ENCODE measurements around the gene RASL12. TPM values are rescaled to one million over a fixed set of nuclear protein-coding genes. Genes with fewer than 3 reads are reported as not detected.
A peak's percentile ranks its signal among the peaks of the same experiment; 100 is the strongest.

RASL12 gene
- total and polyA plus RNA-seq, 2 of the 8 experiments (the other 6 are each of a cell fraction or from before 2014, with no cell fraction given): 9.5 to 10.3 TPM

- Histone ChIP-seq H2BK20ac (ENCODE audit: low read length) (peak overlapping the region; percentile 61; the same call in 1 of the 2 replicates), H3K9me3 (ENCODE audit: insufficient read depth in 2 of 2, low read depth in 1 of 2, low read length in 1 of 2) (no peaks in the 10 kb centered on the region), H3K4ac (replicated peaks; ENCODE audit: insufficient read length, low read depth, low read length) (no peak overlapping the region), H2BK15ac (ENCODE audit: low read length) (peak overlapping the region; percentile 81; the same call in 1 of the 2 replicates), H3K36me3 (ENCODE audit: control insufficient read depth in 2 of 4, insufficient read depth in 4 of 4, low read length in 3 of 4) (no peaks in the 10 kb centered on the region), H2AK5ac (ENCODE audit: low read depth, low read length) (no peak overlapping the region), H3K4me3 (ENCODE audit: extremely low read depth in 1 of 4, insufficient read depth in 2 of 4, low read depth in 3 of 4, low read length in 4 of 4) (peak overlapping the region; percentile 43 to 71 (median 53)), H4K5ac (ENCODE audit: insufficient read length, low read depth, low read length) (peak overlapping the region; percentile 1), H2AFZ (ENCODE audit: low read length) (no peak overlapping the region), H3K4me2 (ENCODE audit: insufficient read depth in 1 of 2, low read depth in 2 of 2, low read length in 2 of 2) (peak overlapping the region; percentile 82 to 90), H3K79me1 (ENCODE audit: low read depth, low read length) (peaks cover 3% of the 10 kb centered on the region; the same call in 1 of the 2 replicates), H3K4me1 (replicated peaks in 1 of 4; ENCODE audit: control insufficient read depth in 3 of 4, insufficient read depth in 4 of 4, low read length in 3 of 4) (peaks cover 5 to 19% (median 7%) of the 10 kb centered on the region in 4 experiments), H4K8ac (ENCODE audit: extremely low read depth, insufficient read depth, low read length) (peak overlapping the region; percentile 58), H3K27me3 (replicated peaks in 1 of 4; ENCODE audit: control insufficient read depth in 3 of 4, extremely low read depth in 1 of 4, insufficient read depth in 3 of 4, low read length in 3 of 4) (peaks cover 0 to 6% (median 1%) of the 10 kb centered on the region in 4 experiments; a peak in 3 of 7 replicates), H3K56ac (replicated peaks; ENCODE audit: insufficient read length, low read depth, low read length) (no peak overlapping the region), H2BK12ac (ENCODE audit: low read depth, low read length) (peak overlapping the region; percentile 92; the same call in 1 of the 2 replicates), H3K14ac (ENCODE audit: insufficient read length) (no peak overlapping the region), H3K27ac (ENCODE audit: low read depth, low read length) (no peak overlapping the region), H3K79me2 (ENCODE audit: control insufficient read depth in 1 of 2, insufficient read depth in 2 of 2, low read length in 2 of 2) (no peaks in the 10 kb centered on the region; a peak in 1 of 4 replicates), H4K20me1 (replicated peaks in 1 of 2; ENCODE audit: control insufficient read depth in 1 of 2, insufficient read depth in 2 of 2, low read length in 2 of 2) (no peaks in the 10 kb centered on the region), H3K18ac (ENCODE audit: extremely low read depth, low read length) (peak overlapping the region; percentile 91), H2BK120ac (replicated peaks; ENCODE audit: low read depth, low read length) (peak overlapping the region; percentile 41), H3K23me2 (ENCODE audit: low read depth, low read length) (peaks cover 6% of the 10 kb centered on the region; the same call in 1 of the 2 replicates), H2BK5ac (ENCODE audit: low read depth, low read length) (peak overlapping the region; percentile 75; the same call in 1 of the 2 replicates), H3K23ac (ENCODE audit: insufficient read length) (no peak overlapping the region), H4K91ac (replicated peaks; ENCODE audit: insufficient read length, low read length) (no peak overlapping the region), H3K9ac (replicated peaks in 1 of 4; ENCODE audit: extremely low read depth in 1 of 4, low read depth in 3 of 4, low read length in 3 of 4) (peak overlapping the region in 2 of 4 experiments; percentile 29 to 40; a peak in 2 of 7 replicates)
- CTCF ChIA-PET (ENCODE audit: partially characterized antibody): interaction anchor here (0.9 to 33.2 kb wide), 5 partner anchors 7 to 46 kb away, joined by 5 to 1213 read pairs (median 23); partner anchors contain the start of genes KBTBD13, RASL12 and SLC51B
- DNase-seq (ENCODE audit: low read depth in 1 of 2, low spot score in 2 of 2) (no peak), FAIRE-seq (no peak)
- POLR2A ChIA-PET (ENCODE audit: partially characterized antibody): interaction anchor here (0.7 to 8.0 kb wide), 6 partner anchors 9 to 238 kb away, joined by 3 to 93 read pairs (median 4); partner anchors contain the start of genes KBTBD13 and RNU5B-1
- 12% methylated on average over 7 of the region's 8 CpGs; no CpG with 5 or more reads in 1 of the 2 experiments for WGBS, 2 experiments (ENCODE audit: extremely low coverage in 1 of 2, insufficient coverage in 1 of 2, insufficient read length in 1 of 2, insufficient replicate concordance in 2 of 2, low coverage in 1 of 2, low lambda C conversion rate in 2 of 2, missing lambda C conversion rate in 1 of 2)
- TF ChIP-seq TEAD4 (IDR thresholded peaks at IDR 0.05; ENCODE audit: low read depth, low read length) (no peak), JUN (IDR thresholded peaks at IDR 0.05; ENCODE audit: low read depth, low read length) (no peak), TCF12 (IDR thresholded peaks at IDR 0.05; ENCODE audit: low read depth, low read length) (no peak), CBX8 (IDR thresholded peaks at IDR 0.05; ENCODE audit: borderline replicate concordance, low read depth, low read length) (no peak), USF2 (IDR thresholded peaks at IDR 0.05; ENCODE audit: low read length) (no peak), CTCF (IDR thresholded peaks at IDR 0.05; ENCODE audit: control extremely low read depth in 1 of 3, insufficient read depth in 1 of 3, low read depth in 1 of 3, low read length in 3 of 3) (no peak), PHF8 (conservative IDR thresholded peaks at IDR 0.05; ENCODE audit: low read depth, low read length) (no peak), SP1 (IDR thresholded peaks at IDR 0.05; ENCODE audit: low read depth, low read length) (no peak), SIRT6 (IDR thresholded peaks at IDR 0.05; ENCODE audit: low read length) (no peak), RXRA (IDR thresholded peaks at IDR 0.05; ENCODE audit: insufficient read depth, low read depth, low read length) (no peak)
Observed at GRCh38 chr15:65067317-65067644, 510 bp downstream of the RASL12 start.
